Suprapubic skin (tissue), 4 donors: ENCODE data around the gene CMSS1. TPM values are rescaled to one million over a fixed set of nuclear protein-coding genes. Genes with fewer than 3 reads are reported as not detected.
"Not testable (repeated sequence)": the region's sequence is repeated elsewhere in the genome, so short reads cannot be mapped to it uniquely, and the experiment has no call there.

Experiments used
- DNase-seq, 2 donors: peaks; one replicate each; pipeline ENCODE4 v3.0.0-alpha.2; 2019; ENCODE audit warnings: low spot score in 2 of 2
- H3K27ac ChIP-seq: fragments of 200-600 bp; sonication (generic); one replicate; pipeline ENCODE4 v1.5.1; 2019
- H3K27me3 ChIP-seq: fragments of 200-600 bp; sonication (generic); one replicate; pipeline ENCODE4 v1.5.1; 2019
- H3K36me3 ChIP-seq: fragments of 200-600 bp; sonication (generic); one replicate; pipeline ENCODE4 v1.5.1; 2019
- H3K4me1 ChIP-seq: fragments of 200-600 bp; sonication (generic); one replicate; pipeline ENCODE4 v1.5.1; 2019
- H3K4me3 ChIP-seq: fragments of 200-600 bp; sonication (generic); one replicate; pipeline ENCODE4 v1.5.1; 2019; ENCODE audit warnings: mild to moderate bottlenecking
- H3K9me3 ChIP-seq: fragments of 200-600 bp; sonication (generic); one replicate; pipeline ENCODE4 v1.5.1; 2019
- CTCF ChIP-seq, 2 donors: fragments of 200-600 bp in 1 of 2; fragments of 450-650 bp in 1 of 2; sonication (generic) in 1 of 2; IDR thresholded peaks; one replicate each; pipeline ENCODE4 v1.5.1; 2016 to 2019; ENCODE audit warnings: antibody characterized with exemption in 2 of 2, mild to moderate bottlenecking in 1 of 2, moderate library complexity in 1 of 2
- EP300 ChIP-seq: sonication (generic); formaldehyde crosslinking; IDR thresholded peaks from one replicate; pipeline ENCODE4 v1.6.1; 2017; ENCODE audit warnings: antibody characterized with exemption
- POLR2A ChIP-seq, 2 donors: fragments of 450-650 bp; IDR thresholded peaks; one replicate each; pipeline ENCODE4 v1.6.1; 2017; ENCODE audit warnings: antibody characterized with exemption in 2 of 2, mild to moderate bottlenecking in 2 of 2, moderate library complexity in 2 of 2
- POLR2AphosphoS5 ChIP-seq, 3 donors: sonication (generic); formaldehyde crosslinking; IDR thresholded peaks; one replicate each; pipeline ENCODE4 v1.6.1; 2017; ENCODE audit warnings: antibody characterized with exemption in 3 of 3
- WGBS: methylation state at CpG from one replicate; pipeline ENCODE4 v1.1.5; 2018; 5-methylcytosine and 5-hydroxymethylcytosine counted together
- total RNA-seq, 4 donors: library from RNA; depleted of rRNA; stranded (reverse); fragments of >200 nt; gene quantifications; one replicate each; pipeline ENCODE4 v1.1.0, GENCODE V29; 2016

Gene CMSS1
- total RNA-seq, 4 donors from 2014 or later, result 13.2 to 17.1 (median 13.5) TPM

- Histone ChIP-seq H3K27me3 (no peaks in the 10 kb centered on the region), H3K36me3 (no peaks in the 10 kb centered on the region), H3K27ac (no peak overlapping the region), H3K4me3 (no peak overlapping the region), H3K9me3 (no peaks in the 10 kb centered on the region), H3K4me1 (peaks cover 14% of the 10 kb centered on the region)
- TF ChIP-seq CTCF (IDR thresholded peaks at IDR 0.05), result no peak
- no peak for TF ChIP-seq EP300
- no peak for TF ChIP-seq POLR2A (IDR thresholded peaks at IDR 0.05)
- TF ChIP-seq POLR2AphosphoS5 (IDR thresholded peaks at IDR 0.05), result no peak
- DNase-seq, result no peak
Measured at GRCh38 chr3:99838755-99839154, 21.1 kb downstream of the CMSS1 start.

- WGBS, result 83% methylated on average over 1 of the region's 1 CpG
- Histone ChIP-seq H3K36me3 (no peaks in the 10 kb centered on the region), H3K4me1 (peaks cover 19% of the 10 kb centered on the region), H3K9me3 (no peaks in the 10 kb centered on the region), H3K27ac (no peak overlapping the region), H3K4me3 (no peak overlapping the region), H3K27me3 (no peaks in the 10 kb centered on the region)
- no peak for DNase-seq
- TF ChIP-seq POLR2A (IDR thresholded peaks at IDR 0.05) (no peak), CTCF (IDR thresholded peaks at IDR 0.05) (no peak), POLR2AphosphoS5 (IDR thresholded peaks at IDR 0.05) (no peak), EP300 (no peak)
Measured at GRCh38 chr3:99839613-99840012, 22.0 kb downstream of the CMSS1 start.

- peaks cover 37% of the 10 kb centered on the region for H3K4me1 ChIP-seq
- not testable (repeated sequence) for DNase-seq, H3K27ac ChIP-seq, H3K36me3 ChIP-seq, H3K27me3 ChIP-seq, H3K9me3 ChIP-seq, H3K4me3 ChIP-seq
- WGBS, result 96% methylated on average over 4 of the region's 4 CpGs
Measured at GRCh38 chr3:99841949-99842348, 24.3 kb downstream of the CMSS1 start.

- H3K4me1 ChIP-seq, result peaks cover 42% of the 10 kb centered on the region
- no peaks in the 10 kb centered on the region for H3K27me3 ChIP-seq
- no peak overlapping the region for H3K4me3 ChIP-seq
- H3K36me3 ChIP-seq, result no peaks in the 10 kb centered on the region
- TF ChIP-seq POLR2A (IDR thresholded peaks at IDR 0.05), result no peak
- no peak for TF ChIP-seq POLR2AphosphoS5 (IDR thresholded peaks at IDR 0.05)
- TF ChIP-seq CTCF (IDR thresholded peaks at IDR 0.05), result peak; percentile 62 to 65
- no peak overlapping the region for H3K27ac ChIP-seq
- H3K9me3 ChIP-seq, result no peaks in the 10 kb centered on the region
- DNase-seq, result no peak
- 27% methylated on average over 2 of the region's 2 CpGs for WGBS
Measured at GRCh38 chr3:99842826-99843589, 25.3 kb downstream of the CMSS1 start.

- no peaks in the 10 kb centered on the region for H3K36me3 ChIP-seq
- WGBS, result 64% methylated on average over 6 of the region's 10 CpGs
- no peak for DNase-seq
- peaks cover 42% of the 10 kb centered on the region for H3K4me1 ChIP-seq
- no peak overlapping the region for H3K4me3 ChIP-seq
- H3K27me3 ChIP-seq, result no peaks in the 10 kb centered on the region
- H3K27ac ChIP-seq, result peak overlapping the region; percentile 34
- TF ChIP-seq POLR2AphosphoS5 (IDR thresholded peaks at IDR 0.05), result no peak
- no peaks in the 10 kb centered on the region for H3K9me3 ChIP-seq
Measured at GRCh38 chr3:99843590-99844258, 26.1 kb downstream of the CMSS1 start.

- Histone ChIP-seq H3K4me3 (no peak overlapping the region), H3K4me1 (peaks cover 38% of the 10 kb centered on the region), H3K9me3 (no peaks in the 10 kb centered on the region), H3K36me3 (peaks cover 3% of the 10 kb centered on the region), H3K27ac (peak overlapping the region; percentile 5), H3K27me3 (no peaks in the 10 kb centered on the region)
- 55% methylated on average over 4 of the region's 4 CpGs for WGBS
- TF ChIP-seq EP300 (no peak), POLR2A (IDR thresholded peaks at IDR 0.05) (no peak), POLR2AphosphoS5 (IDR thresholded peaks at IDR 0.05) (no peak), CTCF (IDR thresholded peaks at IDR 0.05) (no peak)
- no peak for DNase-seq
Measured at GRCh38 chr3:99845331-99845730, 27.7 kb downstream of the CMSS1 start.
